Measurements from ENCODE around the gene BANF2. TPM values are rescaled to one million over a fixed set of nuclear protein-coding genes. Genes with fewer than 3 reads are reported as not detected.
A peak's percentile ranks its signal among the peaks of the same experiment; 100 is the strongest.

Gene BANF2
- total and polyA plus RNA-seq, 4 donors, result not detected

GRCh38 chr20:17682889-17683198 is 16.9 kb upstream of the BANF2 start:
- Histone ChIP-seq H3K4me3 (ENCODE audit: low read depth in 1 of 3, low read length in 3 of 3) (peak overlapping the region; percentile 61 to 69 (median 62)), H3K4me1 (ENCODE audit: control insufficient read depth in 4 of 4, insufficient read depth in 4 of 4, low read length in 3 of 4) (peaks cover 8 to 50% (median 44%) of the 10 kb centered on the region in 4 donors), H3K27me3 (ENCODE audit: control insufficient read depth in 4 of 4, insufficient read depth in 4 of 4, low read length in 3 of 4) (no peaks in the 10 kb centered on the region), H3K9me3 (ENCODE audit: control insufficient read depth in 4 of 4, low read length in 3 of 4) (no peaks in the 10 kb centered on the region), H3K9ac (ENCODE audit: low read depth in 1 of 2, low read length in 2 of 2) (peak overlapping the region; percentile 45 to 72), H3K27ac (ENCODE audit: low read depth in 1 of 2, low read length in 2 of 2) (peak overlapping the region; percentile 86 to 90), H3K36me3 (ENCODE audit: control insufficient read depth in 4 of 4, insufficient read depth in 3 of 4, low read depth in 1 of 4, low read length in 3 of 4) (peaks cover 0 to 10% (median 8%) of the 10 kb centered on the region in 4 donors)
- 40% methylated on average over 10 of the region's 10 CpGs for WGBS
- no peak for TF ChIP-seq YY1 (IDR thresholded peaks at IDR 0.05)
- TF ChIP-seq RXRA (IDR thresholded peaks at IDR 0.05), result peak in 1 of 2 donors; percentile 4
- no peak for DNase-seq (ENCODE audit: low spot score)

- no peak for DNase-seq (ENCODE audit: low spot score)
- WGBS, result 25% methylated on average over 10 of the region's 10 CpGs
- Histone ChIP-seq H3K27ac (ENCODE audit: low read depth in 1 of 2, low read length in 2 of 2) (peak overlapping the region; percentile 86 to 90), H3K9me3 (ENCODE audit: control insufficient read depth in 4 of 4, low read length in 3 of 4) (no peaks in the 10 kb centered on the region), H3K27me3 (ENCODE audit: control insufficient read depth in 4 of 4, insufficient read depth in 4 of 4, low read length in 3 of 4) (no peaks in the 10 kb centered on the region), H3K9ac (ENCODE audit: low read depth in 1 of 2, low read length in 2 of 2) (peak overlapping the region; percentile 10 to 72), H3K4me3 (ENCODE audit: low read depth in 1 of 3, low read length in 3 of 3) (no peak overlapping the region), H3K4me1 (ENCODE audit: control insufficient read depth in 4 of 4, insufficient read depth in 4 of 4, low read length in 3 of 4) (peaks cover 8 to 44% (median 39%) of the 10 kb centered on the region in 4 donors), H3K36me3 (ENCODE audit: control insufficient read depth in 4 of 4, insufficient read depth in 3 of 4, low read depth in 1 of 4, low read length in 3 of 4) (peaks cover 0 to 7% (median 5%) of the 10 kb centered on the region in 4 donors)
- TF ChIP-seq GABPA (IDR thresholded peaks at IDR 0.05 in 1 of 2, conservative IDR thresholded peaks at IDR 0.05 in 1 of 2), result no peak
- no peak for TF ChIP-seq HNF4G (IDR thresholded peaks at IDR 0.05)
- TF ChIP-seq CTCF (IDR thresholded peaks at IDR 0.05; ENCODE audit: low read depth, low read length, missing input control), result no peak
- TF ChIP-seq JUND (IDR thresholded peaks at IDR 0.05), result no peak
- TF ChIP-seq ATF3 (IDR thresholded peaks at IDR 0.05), result no peak
- TF ChIP-seq YY1 (IDR thresholded peaks at IDR 0.05), result peak; percentile 11
These were observed 16.3 kb upstream of the BANF2 start for GRCh38 chr20:17683218-17684076.

- WGBS, result 38% methylated on average over 13 of the region's 13 CpGs
- H3K9me3 ChIP-seq (ENCODE audit: control insufficient read depth in 4 of 4, low read length in 3 of 4), result no peaks in the 10 kb centered on the region
- H3K4me1 ChIP-seq (ENCODE audit: control insufficient read depth in 4 of 4, insufficient read depth in 4 of 4, low read length in 3 of 4), result peaks cover 8 to 36% (median 33%) of the 10 kb centered on the region in 4 donors
- peak; percentile 39 for DNase-seq (ENCODE audit: low spot score)
- H3K9ac ChIP-seq (ENCODE audit: low read depth in 1 of 2, low read length in 2 of 2), result no peak overlapping the region
- H3K27me3 ChIP-seq (ENCODE audit: control insufficient read depth in 4 of 4, insufficient read depth in 4 of 4, low read length in 3 of 4), result no peaks in the 10 kb centered on the region
- peak overlapping the region; percentile 86 to 90 for H3K27ac ChIP-seq (ENCODE audit: low read depth in 1 of 2, low read length in 2 of 2)
- H3K4me3 ChIP-seq (ENCODE audit: low read depth in 1 of 3, low read length in 3 of 3), result no peak overlapping the region
- H3K36me3 ChIP-seq (ENCODE audit: control insufficient read depth in 4 of 4, insufficient read depth in 3 of 4, low read depth in 1 of 4, low read length in 3 of 4), result peaks cover 0 to 3% (median 1%) of the 10 kb centered on the region in 4 donors
- peak in 1 of 2 donors; percentile 74 for TF ChIP-seq EGR1 (IDR thresholded peaks at IDR 0.05; ENCODE audit: low read depth in 2 of 2)
- peak; percentile 54 for TF ChIP-seq MAX (IDR thresholded peaks at IDR 0.05)
- TF ChIP-seq JUND (IDR thresholded peaks at IDR 0.05), result no peak
- no peak for TF ChIP-seq REST (IDR thresholded peaks at IDR 0.05)
- TF ChIP-seq HNF4G (IDR thresholded peaks at IDR 0.05), result peak; percentile 45
- TF ChIP-seq RXRA (IDR thresholded peaks at IDR 0.05), result peak; percentile 31 to 77
- no peak for TF ChIP-seq CTCF (IDR thresholded peaks at IDR 0.05; ENCODE audit: low read depth, low read length, missing input control)
- peak; percentile 68 for TF ChIP-seq SP1 (IDR thresholded peaks at IDR 0.05)
- no peak for TF ChIP-seq ZBTB33 (IDR thresholded peaks at IDR 0.05)
- peak; percentile 44 for TF ChIP-seq YY1 (IDR thresholded peaks at IDR 0.05)
- peak; percentile 73 to 87 for TF ChIP-seq HNF4A (conservative IDR thresholded peaks at IDR 0.05)
These were observed 15.5 kb upstream of the BANF2 start for GRCh38 chr20:17684077-17684888.

Data from liver (tissue), 9 donors.